Sigmoid colon (tissue), 4 donors: Measurements from ENCODE around the gene SUGCT.

ENCODE experiments used
- EP300 ChIP-seq, 4 donors: sonication (generic); formaldehyde crosslinking; IDR thresholded peaks; one replicate each; pipeline ENCODE4 v1.6.1; 2017; ENCODE audit warnings: antibody characterized with exemption in 4 of 4
- POLR2A ChIP-seq, 2 donors: fragments of 450-650 bp; IDR thresholded peaks; one replicate each; pipeline ENCODE4 v1.6.1; 2016; ENCODE audit warnings: antibody characterized with exemption in 2 of 2, mild to moderate bottlenecking in 2 of 2, moderate library complexity in 2 of 2
- POLR2AphosphoS5 ChIP-seq, 4 donors: sonication (generic); formaldehyde crosslinking; IDR thresholded peaks; one replicate each; pipeline ENCODE4 v1.6.1; 2017; ENCODE audit warnings: antibody characterized with exemption in 4 of 4
- TF ChIP-seq, protein P1 (sequence below), 4 experiments: fragments of 450-650 bp in 3 of 4; fragments of 200-600 bp in 1 of 4; IDR thresholded peaks; one replicate each; pipeline ENCODE4 v1.5.1; 2016 to 2019; ENCODE audit warnings: antibody characterized with exemption in 4 of 4, mild to moderate bottlenecking in 3 of 4, moderate library complexity in 2 of 4

DNA sequence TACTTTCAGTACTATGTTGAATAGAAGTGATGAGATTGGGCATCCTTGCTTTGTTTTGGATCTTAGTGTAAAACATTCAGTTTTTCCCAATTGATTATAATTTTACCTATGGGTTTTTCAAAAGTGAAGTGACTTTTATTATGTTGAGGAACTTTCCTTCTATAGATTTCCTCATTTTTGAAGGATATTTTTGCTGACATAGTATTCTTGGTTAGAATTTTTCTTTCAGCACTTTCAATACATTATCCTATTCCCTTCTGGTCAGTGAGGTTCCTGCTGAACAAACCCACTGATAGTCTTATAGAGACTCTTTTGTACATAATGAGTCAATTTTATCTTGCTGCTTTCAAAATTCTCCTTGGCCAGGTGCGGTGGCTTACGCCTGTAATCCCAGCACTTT lies 297.2 kb downstream of the SUGCT start:
- no peak for TF ChIP-seq POLR2AphosphoS5 (IDR thresholded peaks at IDR 0.05)
- TF ChIP-seq, protein P1, sequence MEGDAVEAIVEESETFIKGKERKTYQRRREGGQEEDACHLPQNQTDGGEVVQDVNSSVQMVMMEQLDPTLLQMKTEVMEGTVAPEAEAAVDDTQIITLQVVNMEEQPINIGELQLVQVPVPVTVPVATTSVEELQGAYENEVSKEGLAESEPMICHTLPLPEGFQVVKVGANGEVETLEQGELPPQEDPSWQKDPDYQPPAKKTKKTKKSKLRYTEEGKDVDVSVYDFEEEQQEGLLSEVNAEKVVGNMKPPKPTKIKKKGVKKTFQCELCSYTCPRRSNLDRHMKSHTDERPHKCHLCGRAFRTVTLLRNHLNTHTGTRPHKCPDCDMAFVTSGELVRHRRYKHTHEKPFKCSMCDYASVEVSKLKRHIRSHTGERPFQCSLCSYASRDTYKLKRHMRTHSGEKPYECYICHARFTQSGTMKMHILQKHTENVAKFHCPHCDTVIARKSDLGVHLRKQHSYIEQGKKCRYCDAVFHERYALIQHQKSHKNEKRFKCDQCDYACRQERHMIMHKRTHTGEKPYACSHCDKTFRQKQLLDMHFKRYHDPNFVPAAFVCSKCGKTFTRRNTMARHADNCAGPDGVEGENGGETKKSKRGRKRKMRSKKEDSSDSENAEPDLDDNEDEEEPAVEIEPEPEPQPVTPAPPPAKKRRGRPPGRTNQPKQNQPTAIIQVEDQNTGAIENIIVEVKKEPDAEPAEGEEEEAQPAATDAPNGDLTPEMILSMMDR (IDR thresholded peaks at IDR 0.05): no peak
- no peak for TF ChIP-seq EP300 (IDR thresholded peaks at IDR 0.05)
- no peak for TF ChIP-seq POLR2A (IDR thresholded peaks at IDR 0.05)
